Rectal smooth muscle tissue (tissue), 1 donor: ENCODE results near the gene TOR4A.

Experiments
- H3K27ac ChIP-seq: one replicate; pipeline ENCODE4 v1.7.0; 2013; ENCODE audit warnings: low read depth, low read length, inconsistent platforms
- H3K27me3 ChIP-seq: one replicate; pipeline ENCODE4 v1.7.0; 2013; ENCODE audit warnings: low read length; ENCODE audit not compliant: control insufficient read depth, insufficient read depth
- H3K36me3 ChIP-seq: one replicate; pipeline ENCODE4 v1.7.0; 2013; ENCODE audit warnings: low read length; ENCODE audit not compliant: control insufficient read depth, insufficient read depth
- H3K4me1 ChIP-seq: one replicate; pipeline ENCODE4 v1.7.0; 2013; ENCODE audit warnings: low read length; ENCODE audit not compliant: control insufficient read depth, insufficient read depth
- H3K4me3 ChIP-seq: one replicate; pipeline ENCODE4 v1.7.0; 2013; ENCODE audit warnings: low read length
- H3K9ac ChIP-seq: one replicate; pipeline ENCODE4 v1.7.0; 2013; ENCODE audit warnings: low read length

Gene TOR4A

DNA sequence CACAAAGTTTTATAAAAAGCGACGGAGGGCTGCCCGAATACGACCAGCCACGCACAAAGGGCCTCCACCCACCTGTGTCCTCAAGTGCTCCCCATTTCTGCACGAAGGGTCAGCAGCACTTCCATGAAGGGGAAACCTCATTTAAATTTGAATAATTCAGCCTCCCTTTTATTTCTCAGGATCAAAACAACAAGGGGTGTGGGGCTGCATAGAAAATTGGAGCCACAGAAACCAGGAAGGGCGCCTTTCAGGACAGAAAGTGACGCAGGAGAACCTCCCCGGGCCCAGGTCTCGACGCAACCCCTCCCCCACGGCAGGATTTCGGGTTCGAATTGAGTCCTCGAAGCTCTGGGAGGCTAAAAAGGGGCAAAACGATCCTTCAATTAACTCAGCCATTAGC lies 22.4 kb downstream of the TOR4A start:
- Histone ChIP-seq H3K36me3 (no peaks in the 10 kb centered on the region), H3K4me1 (no peaks in the 10 kb centered on the region), H3K9ac (peak overlapping the region; percentile 13), H3K27ac (no peak overlapping the region), H3K4me3 (peak overlapping the region; percentile 31), H3K27me3 (peaks cover 21% of the 10 kb centered on the region)

DNA sequence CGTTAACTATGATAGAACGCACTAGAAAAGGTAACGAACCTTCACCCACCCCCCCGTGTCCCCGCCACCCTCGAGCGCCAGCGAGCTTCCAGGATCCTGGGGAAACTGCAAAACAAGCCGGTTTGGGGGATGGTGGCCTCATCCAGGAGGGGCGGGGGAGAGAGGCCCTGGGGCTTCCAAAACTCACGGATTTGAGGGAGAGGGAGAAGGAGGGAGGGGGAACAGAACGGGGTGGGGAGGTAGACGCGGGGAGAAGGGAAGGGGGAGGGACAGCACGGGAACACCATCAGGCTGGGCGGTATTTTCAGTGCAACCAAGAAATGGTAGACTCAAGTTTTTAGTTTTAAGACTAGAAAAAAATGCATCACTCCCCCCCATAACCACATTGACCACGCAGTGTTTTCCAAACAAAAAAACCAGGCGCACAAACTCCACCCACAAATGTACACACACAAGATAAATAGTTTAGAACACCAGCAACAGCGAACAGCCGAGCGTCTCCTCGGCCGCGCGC lies 23.1 kb downstream of the TOR4A start:
- no peaks in the 10 kb centered on the region for H3K4me1 ChIP-seq

DNA sequence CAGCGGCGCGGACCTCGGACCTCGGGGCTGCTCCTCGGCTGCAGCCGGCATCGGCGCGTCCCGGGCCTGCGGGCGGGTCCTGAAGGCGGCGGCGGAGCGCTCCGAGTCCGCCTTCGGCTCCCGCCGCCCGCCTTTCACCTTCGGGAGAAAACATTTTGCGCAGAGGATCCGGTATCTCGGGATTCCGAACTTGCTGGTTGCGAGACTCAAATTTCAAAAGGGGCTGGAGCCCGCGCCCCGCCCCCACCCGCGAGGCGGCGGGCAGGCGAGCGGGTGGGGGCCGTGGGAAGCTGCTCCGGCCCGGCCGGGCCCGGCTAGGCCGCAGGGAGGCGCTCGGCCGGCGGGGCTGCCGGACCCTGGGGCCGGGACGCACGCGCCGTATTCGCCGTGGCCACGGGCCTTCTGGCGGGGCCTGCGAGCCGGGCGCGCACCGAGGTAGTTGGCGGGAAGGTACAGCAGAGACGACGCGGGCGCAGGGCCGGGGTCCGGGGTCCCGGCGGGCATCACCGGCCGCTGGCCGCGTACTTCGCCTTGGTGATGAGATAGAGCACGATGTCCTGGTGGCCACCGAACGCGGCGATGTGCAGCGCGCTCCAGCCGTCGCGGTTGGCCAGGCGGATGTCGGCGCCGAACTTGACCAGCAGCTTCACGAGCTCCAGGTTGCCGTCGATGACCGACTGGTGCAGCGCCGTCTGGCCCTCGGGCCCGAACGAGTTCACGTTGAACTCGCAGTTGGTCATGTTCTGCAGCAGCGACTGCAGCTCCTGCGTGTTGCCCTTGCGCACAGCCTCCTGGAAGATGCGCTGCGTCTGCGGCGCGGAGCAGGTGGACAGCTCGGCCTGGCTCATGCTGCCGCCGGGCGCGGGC lies 23.8 kb downstream of the TOR4A start:
- Histone ChIP-seq H3K27ac (no peak overlapping the region), H3K4me3 (peak overlapping the region; percentile 70), H3K9ac (no peak overlapping the region), H3K27me3 (peaks cover 19% of the 10 kb centered on the region), H3K36me3 (no peaks in the 10 kb centered on the region), H3K4me1 (no peaks in the 10 kb centered on the region)

More for the DNA sequence above, 23.1 kb downstream of the TOR4A start:
- H3K9ac ChIP-seq: no peak overlapping the region
- H3K36me3 ChIP-seq: no peaks in the 10 kb centered on the region
- no peak overlapping the region for H3K27ac ChIP-seq
- H3K4me3 ChIP-seq: peak overlapping the region; percentile 70
- peaks cover 19% of the 10 kb centered on the region for H3K27me3 ChIP-seq

DNA sequence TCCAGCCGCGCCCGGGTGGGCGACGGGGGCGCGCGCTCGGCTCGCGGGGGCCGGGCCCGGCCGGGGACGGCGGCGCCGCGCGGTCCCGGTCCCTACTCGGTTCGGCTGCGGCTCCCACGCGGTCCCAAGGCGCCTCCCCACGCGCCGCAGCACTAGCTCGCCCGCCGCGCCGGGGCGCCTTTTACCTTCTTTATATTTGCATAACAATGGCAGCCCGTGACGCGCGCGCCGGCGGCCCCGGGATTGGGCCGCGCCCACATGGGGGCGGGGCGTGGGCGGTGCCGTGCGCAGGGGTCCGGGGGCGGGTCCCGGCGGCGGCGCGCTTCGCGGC lies 24.6 kb downstream of the TOR4A start, which contains the start of gene NRARP:
Gene NRARP, minus strand, starts transcription at position 154 of the 331 bp plus-strand sequence. CDS start 343 bp downstream, outside the sequence.
- Histone ChIP-seq H3K27ac (no peak within 1 kb of the TSS), H3K9ac (peak within 1 kb of the TSS; percentile 16)

DNA sequence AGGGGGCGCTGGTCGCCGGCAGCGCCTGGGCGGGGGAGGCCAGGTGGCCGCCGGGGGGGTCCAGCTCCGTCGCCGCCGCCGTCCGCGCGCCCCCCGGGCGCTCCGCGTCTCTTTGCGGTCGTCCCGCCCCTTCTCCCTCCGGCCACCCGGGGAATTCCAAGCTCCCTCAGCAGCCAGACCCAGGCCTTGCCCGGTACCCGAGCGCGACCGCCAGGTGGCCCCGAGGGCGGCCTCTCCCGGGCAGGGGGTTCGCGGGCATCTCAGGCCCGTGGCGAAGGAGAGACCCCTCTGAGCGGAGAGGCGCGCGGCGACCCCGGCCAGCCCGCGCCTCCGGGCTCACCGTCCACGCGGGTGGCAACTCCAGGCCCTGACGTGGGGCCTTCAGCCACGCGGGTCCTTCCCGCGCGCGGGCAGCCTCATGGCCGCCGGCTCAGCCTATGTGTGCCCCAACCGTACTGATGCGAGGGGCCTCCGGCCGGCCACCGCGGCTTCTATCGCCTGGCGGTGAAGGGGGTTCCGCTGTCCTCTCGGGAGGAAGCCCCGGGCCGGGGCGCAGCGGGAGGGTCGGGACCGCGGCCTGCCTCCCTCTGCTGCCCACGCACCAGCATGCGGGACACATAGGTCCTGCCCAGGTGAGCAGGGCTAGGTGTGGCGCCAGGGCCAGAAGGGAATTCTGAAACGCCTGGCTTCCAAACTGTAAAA lies 25.1 kb downstream of the TOR4A start:
- Histone ChIP-seq H3K4me1 (no peaks in the 10 kb centered on the region), H3K27me3 (peaks cover 18% of the 10 kb centered on the region), H3K9ac (peak overlapping the region; percentile 16), H3K36me3 (no peaks in the 10 kb centered on the region), H3K4me3 (peak overlapping the region; percentile 45), H3K27ac (no peak overlapping the region)

More for the DNA sequence above, 24.6 kb downstream of the TOR4A start, which contains the start of gene NRARP:
- H3K36me3 ChIP-seq: no peaks in the 10 kb centered on the region
- peaks cover 18% of the 10 kb centered on the region for H3K27me3 ChIP-seq
- peak within 1 kb of the TSS; percentile 70 for H3K4me3 ChIP-seq
- no peaks in the 10 kb centered on the region for H3K4me1 ChIP-seq

DNA sequence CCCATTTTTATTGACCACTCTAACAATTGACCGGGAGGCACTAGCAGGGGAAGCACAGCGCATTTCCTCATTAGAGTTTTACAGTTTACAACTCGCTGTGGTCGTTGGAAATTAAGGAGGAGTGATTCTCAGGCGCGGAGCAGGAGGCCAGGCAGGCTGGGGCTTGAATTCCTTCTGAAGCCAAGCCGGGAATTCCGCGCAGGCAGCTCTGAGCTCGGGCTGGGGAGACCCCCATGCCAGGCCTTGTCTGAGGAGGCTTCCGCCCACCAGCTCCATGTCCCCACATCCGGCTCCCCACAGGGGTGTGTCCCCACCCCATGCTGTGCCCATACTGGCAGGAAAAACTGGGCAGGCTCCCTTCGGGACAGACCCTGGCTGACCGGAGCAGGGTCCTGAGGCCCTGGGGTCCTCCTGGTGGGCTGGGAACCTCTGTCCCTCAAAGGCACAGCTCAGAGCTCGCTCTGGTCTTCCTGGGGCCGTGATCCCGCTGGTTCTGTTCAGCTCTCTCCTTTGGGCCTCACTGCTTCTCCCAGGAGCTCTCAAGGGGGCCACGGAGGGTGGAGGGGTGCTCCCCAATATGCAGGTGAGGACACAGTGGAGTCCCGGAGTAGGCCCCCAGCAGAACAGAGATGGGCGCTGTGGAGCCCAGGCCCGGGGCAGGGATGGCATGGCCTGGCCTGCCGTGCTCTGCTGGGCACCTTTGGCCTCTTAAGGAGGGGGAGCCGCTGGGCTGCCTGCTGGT lies 25.8 kb downstream of the TOR4A start:
- peak overlapping the region; percentile 45 for H3K9ac ChIP-seq
- peak overlapping the region; percentile 42 for H3K4me3 ChIP-seq
- H3K36me3 ChIP-seq: no peaks in the 10 kb centered on the region
- H3K4me1 ChIP-seq: no peaks in the 10 kb centered on the region
- H3K27ac ChIP-seq: no peak overlapping the region
- peaks cover 17% of the 10 kb centered on the region for H3K27me3 ChIP-seq

DNA sequence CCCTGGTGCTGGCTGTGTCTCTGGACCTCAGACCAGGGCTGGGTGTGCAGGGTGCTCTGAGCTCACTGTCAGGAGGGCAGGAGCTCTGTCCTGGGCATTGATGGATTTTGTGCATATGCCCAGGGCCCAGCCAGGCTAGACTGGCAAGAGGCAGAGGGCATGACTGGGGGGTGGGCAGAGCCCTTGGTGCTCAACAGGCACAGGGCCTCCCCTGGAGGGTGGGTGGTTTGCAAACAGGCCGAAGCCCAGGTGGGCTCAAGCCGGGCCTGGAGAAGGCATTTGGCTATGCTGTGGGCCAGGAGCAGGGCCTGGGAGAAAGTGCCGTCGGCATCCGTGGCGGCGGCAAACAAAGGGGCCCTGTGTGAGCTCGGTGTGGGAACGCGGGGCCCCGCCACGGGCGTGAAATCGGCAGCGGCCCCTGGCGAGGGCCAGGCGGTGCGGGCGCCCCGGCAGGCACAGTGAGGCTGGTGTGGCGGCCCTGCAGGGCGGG lies 26.4 kb downstream of the TOR4A start:
- Histone ChIP-seq H3K36me3 (no peaks in the 10 kb centered on the region), H3K4me1 (no peaks in the 10 kb centered on the region), H3K27ac (no peak overlapping the region), H3K27me3 (peaks cover 10% of the 10 kb centered on the region), H3K4me3 (peak overlapping the region; percentile 42), H3K9ac (no peak overlapping the region)

DNA sequence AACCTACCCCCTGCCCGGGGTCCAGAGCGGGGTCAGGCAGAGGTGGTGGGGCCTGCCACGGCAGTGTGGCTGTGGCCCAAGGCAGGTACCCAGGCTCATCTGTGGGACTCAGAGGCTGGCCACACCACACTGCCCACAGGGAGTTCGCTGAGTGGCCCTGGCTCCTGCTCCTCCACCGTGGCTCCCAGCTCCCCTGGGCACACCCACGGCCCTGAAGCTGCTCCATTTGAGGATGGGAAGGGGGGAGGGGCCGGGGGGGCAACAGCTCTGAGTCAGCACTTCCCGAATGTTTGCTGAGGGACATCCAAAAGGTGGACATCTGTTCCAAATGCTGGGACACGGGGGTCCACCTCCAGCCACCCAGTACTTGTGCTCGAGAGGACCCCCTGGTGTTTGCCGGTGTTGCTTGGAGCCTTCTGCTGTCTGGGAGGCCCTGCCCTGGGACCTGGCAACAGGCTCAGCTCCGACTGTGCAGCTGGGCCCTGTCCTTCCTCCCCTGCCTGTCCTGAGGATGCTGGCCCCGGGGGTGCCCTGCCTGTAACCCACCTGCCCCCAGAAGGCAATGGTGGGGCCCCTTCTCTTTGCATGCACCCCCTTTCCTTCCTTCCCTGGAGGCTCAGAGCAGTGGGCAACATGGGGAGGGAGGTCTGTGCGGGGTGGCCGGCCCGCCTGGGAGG lies 27.0 kb downstream of the TOR4A start:
- H3K27me3 ChIP-seq: peaks cover 8% of the 10 kb centered on the region
- no peaks in the 10 kb centered on the region for H3K4me1 ChIP-seq
- H3K9ac ChIP-seq: no peak overlapping the region
- H3K4me3 ChIP-seq: no peak overlapping the region
- no peak overlapping the region for H3K27ac ChIP-seq
- no peaks in the 10 kb centered on the region for H3K36me3 ChIP-seq

DNA sequence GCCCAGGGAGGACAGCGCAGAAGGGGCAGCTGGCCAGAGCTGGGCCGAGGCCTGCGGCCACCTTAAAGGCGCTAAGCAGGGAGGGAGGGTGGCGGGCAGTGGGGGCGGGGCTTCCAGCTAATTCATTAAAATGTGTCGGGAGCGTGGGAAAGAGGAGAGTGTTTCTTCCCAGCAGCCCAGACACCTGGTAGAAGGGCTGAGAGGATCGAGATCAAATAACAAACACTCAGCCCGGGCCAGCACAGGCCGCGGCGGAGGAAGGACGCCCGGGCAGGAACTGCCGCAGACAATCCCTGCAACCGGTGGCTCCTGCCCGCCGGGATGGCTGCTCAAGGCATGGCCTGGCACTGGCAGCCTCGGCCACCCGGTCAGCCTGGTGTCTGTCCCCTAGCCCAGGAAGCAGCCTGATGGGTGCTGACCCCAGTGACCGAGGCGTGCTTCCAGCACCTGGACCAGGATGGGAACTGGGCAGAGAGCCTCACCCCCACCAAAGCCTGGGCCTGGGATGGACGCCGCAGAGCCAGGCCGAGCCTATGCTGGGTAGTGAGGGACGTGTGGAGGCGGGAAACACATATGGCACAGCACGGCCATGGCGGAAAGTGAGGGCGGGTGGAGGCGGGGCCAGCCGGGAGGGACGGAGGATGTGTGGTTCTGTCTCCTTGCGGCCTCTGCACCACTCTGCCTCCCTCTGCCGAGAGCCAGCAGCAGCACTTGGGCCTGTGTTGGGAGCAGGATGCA lies 27.7 kb downstream of the TOR4A start:
- Histone ChIP-seq H3K4me3 (peak overlapping the region; percentile 46), H3K9ac (no peak overlapping the region), H3K36me3 (no peaks in the 10 kb centered on the region), H3K27me3 (peaks cover 8% of the 10 kb centered on the region), H3K27ac (no peak overlapping the region), H3K4me1 (no peaks in the 10 kb centered on the region)

DNA sequence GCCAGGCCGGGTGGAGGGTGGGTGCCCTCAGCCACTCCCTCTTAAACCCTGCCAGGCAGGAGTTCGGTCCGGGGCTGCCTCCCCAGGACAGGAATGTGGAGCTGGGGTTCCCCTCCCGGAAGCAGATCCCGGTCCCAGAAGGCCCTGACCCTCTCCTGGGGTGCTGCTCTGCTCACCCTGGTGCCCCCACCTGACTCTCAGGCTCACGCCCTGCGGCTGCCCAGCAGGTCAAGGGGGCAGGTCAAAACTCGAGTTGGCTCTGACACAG lies 28.2 kb downstream of the TOR4A start:
- Histone ChIP-seq H3K4me3 (peak overlapping the region; percentile 46), H3K36me3 (no peaks in the 10 kb centered on the region), H3K4me1 (no peaks in the 10 kb centered on the region), H3K27me3 (peaks cover 8% of the 10 kb centered on the region), H3K9ac (no peak overlapping the region), H3K27ac (no peak overlapping the region)

DNA sequence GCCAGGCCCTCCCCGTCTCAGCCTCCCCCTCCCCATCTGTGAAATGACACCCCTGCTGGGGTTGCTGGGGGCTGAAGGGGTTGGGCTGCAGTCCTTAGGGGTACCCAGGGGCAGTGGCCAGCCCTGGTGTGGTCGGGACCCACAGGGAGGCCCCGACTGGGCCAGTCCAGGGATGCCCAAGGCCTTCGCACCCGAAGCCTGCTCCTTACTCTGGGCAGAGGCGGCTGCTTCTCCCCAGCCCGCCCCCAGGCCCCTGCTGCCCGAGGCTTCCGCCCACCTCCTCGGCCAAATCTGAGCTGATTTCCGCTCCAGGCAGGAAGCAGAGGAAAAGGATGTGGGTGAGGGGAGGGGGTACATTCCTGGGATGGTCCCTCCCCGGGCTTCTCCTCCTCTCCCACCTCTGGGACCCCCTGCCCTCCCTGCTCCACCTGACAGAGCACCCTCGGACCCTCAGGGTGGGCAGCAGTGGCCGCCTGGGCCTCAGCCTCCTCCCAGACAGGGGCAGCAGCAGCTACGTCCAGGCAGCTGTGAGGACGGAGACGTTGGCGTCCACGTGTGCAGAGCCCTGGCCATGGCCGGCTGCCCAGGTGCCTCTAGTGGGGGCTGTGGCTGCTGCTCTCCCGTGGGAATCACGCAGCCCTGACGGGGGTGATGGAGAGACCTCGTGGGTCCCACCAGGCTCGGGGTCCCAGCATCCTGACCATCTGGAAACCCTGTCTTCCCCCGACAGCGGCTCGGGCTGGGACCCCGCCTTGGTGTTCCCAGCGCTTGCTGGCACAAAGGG lies 28.7 kb downstream of the TOR4A start:
- Histone ChIP-seq H3K36me3 (no peaks in the 10 kb centered on the region), H3K27me3 (peaks cover 8% of the 10 kb centered on the region), H3K4me3 (peak overlapping the region; percentile 46), H3K9ac (no peak overlapping the region), H3K27ac (no peak overlapping the region), H3K4me1 (no peaks in the 10 kb centered on the region)
